ENCODE data around the gene SIL1.
"Not testable (repeated sequence)": the region's sequence is repeated elsewhere in the genome, so short reads cannot be mapped to it uniquely, and the experiment has no call there.

SIL1 gene

DNA sequence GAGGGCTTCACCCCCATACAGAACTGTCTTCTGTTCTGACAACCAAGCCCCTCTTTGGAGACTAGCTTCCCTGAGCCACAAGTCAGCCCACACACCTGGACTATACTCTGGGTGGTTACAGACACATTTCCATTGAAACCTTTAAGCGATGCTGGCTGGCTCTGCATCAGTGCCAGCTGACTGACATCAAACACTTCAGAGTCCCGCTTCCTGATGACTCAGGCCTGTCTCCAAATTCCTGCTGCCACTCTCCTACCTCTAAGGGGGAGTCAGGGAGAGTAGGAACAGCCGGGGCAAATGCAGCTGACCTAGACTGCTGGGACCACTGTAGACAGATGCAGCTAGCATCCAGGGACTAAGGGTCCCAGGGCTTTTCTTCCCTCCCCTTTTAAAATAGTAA lies 59.4 kb downstream of the SIL1 start:
- no peak for DNase-seq (ENCODE audit: low read depth)

DNA sequence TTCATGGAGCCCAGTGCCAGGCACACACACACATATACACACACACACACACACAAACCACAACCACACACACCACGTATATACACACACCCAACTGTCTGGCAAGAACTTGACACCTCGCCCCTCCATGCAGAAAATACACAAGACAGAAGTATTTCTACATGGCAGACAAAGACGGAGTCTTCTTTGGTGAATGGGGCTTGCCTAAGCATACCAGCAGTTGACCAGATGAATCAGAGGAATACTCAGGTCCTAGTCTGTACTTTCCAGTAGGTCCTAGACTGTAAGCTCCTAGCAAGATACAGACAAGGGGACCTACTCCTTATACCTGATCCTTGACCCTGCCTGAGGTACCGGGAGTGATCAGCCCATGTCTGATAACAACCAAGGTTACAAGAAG lies 60.1 kb downstream of the SIL1 start:
- no peak for DNase-seq (ENCODE audit: low read depth)

DNA sequence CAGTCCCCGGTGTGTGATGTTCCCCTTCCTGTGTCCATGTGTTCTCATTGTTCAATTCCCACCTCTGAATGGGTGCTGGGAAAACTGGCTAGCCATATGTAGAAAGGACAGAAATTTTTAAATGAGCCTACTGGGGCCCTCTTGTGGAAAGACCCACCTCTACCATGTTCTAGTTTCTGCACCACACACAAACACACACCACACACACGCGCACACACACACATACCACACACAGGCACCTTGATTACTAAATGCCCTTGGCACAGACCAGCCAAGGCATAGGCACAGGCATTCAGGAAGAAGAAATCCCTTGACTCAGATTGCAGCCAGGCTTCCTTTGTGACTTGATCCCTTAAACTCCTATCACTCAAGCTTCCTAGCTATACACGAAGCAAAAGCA lies 60.5 kb downstream of the SIL1 start:
- DNase-seq (ENCODE audit: low read depth): no peak

DNA sequence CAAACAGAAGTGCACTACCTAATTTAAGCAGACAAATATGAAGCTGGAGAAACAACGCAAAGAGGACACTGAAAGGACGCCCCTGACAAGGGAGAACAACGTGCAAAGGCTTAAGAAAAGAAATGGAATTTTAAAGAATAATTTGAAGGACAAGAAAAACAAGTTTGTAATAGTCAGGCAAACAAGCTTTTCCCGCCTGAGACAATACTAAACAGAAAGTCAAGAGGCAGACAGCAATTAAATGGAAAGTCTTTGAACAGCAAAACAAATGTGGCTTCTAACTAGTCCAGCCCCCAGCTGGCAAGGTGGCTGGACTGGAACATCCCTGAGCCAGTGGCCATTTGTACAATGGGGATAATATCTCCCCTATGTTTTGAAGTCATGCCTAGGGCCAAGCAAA lies 63.3 kb downstream of the SIL1 start:
- DNase-seq (ENCODE audit: low read depth): no peak

DNA sequence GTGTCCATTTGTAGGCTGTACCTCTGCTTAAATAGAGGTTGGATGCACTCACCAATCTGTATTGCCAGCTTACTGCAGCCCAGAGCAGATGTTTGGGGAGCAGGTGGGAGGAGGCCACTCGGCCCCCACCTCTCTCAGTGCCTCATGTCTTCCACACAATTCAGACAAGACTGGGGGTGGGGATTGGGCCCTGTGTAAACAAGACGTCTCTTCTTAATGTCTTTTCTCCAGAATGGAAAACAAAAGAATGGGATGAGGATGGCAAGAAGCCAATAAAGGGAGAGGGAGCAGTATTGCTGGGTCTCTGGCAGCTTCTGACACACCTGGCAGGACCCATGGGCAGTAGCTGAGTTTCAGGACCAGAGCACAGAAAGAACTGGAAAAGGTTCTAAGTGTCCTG lies 64.9 kb downstream of the SIL1 start:
- no peak for DNase-seq (ENCODE audit: low read depth)

DNA sequence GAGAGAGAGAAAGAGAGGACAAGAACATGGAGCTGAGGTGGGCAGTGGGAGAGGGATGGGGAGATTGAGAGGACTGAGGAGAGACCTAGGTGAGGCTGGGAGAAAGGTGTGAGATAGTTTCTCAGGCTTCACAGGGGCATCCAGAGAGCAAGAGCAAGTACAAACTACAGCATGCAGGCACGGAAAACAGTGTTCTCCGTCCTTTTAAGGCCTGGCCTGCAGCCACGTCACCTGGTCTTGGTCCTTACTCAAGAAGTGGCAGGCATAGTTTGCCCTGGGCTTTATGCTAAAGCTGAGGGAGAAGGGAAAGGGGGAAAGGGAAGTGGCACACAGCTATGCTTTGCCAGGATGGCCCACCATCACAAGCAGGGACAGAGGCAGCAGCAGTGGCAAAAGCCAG lies 65.7 kb downstream of the SIL1 start:
- DNase-seq (ENCODE audit: low read depth): no peak

DNA sequence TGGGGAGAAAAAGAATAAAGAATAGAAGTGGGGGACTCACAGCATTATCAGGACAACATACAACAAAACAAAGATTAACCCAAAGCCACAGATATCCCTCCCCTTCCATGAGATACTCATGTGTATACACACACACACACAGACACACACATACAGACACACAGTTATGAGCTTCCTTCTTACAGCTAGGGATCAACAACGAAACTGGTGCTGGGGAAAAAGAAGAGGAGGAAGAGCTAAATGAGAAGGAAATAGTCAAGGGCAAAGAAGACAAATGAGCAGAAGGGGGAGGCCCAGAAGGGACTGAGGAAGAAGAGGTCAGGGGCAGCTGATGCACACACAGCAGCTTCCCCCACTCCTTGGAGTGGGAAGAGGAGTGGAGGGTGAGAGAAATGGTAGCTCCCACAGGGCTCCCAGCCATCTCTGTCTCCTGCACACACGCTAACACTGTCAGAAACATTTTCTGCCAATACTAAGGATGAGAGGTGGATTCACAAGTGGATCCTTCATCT lies 66.2 kb downstream of the SIL1 start:
- no peak for DNase-seq (ENCODE audit: low read depth)

DNA sequence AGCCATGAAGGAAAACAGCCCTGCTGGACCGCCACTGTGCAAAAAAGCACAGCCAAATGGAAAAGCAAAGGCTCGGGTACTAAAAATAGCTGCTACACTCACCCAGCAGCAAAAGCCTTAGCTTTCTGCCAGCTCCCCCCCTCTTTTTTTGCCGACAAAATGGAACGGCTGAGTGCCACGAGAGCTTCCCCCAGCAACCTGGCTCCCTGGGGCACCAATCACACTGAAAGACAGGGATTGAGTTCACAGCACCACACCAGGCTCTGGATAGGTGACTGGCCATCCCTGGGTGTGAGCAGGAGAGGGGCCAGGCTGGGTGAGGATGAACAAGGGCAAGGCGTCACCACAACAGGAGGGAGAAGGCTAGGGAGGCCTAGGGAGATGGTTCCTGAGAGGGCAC lies 66.7 kb downstream of the SIL1 start:
- DNase-seq (ENCODE audit: low read depth): no peak

DNA sequence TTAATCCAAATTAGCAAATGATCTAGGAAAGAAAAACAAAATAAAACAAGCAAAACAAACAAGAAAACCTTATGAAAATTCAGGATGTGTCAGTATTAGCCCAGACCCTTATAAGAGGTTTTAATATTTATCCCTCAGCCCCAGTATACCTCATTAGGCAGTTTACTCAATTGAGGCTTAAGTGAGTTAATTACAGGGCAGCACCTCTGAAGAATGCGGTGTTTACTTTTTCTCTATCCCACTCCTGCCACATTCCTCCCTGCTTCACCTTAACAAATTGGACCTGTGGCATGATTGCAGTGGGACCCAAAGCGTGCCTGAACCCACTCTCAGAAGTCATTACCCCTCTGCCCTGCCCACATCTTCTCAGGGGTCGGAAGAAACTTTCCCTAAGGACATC lies 67.1 kb downstream of the SIL1 start:
- DNase-seq (ENCODE audit: low read depth): no peak

DNA sequence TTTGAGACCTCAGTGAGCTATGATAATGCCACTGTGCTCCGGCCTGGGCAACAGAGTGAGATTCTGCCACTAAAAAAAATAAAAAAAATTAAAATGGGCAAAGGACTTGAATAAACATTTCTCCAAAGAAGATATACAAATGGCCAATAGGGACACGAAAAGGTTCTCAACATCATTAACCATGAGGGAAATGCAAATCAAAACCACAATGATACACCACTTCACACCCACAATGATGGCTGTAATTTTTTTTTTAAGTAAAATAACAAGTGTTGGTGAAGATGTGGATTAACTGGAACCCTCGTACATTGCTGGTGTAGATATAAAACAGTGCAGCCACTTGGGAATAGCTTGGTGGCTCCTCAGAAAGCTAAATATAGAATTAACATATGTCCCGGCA lies 68.0 kb downstream of the SIL1 start:
- no peak for DNase-seq (ENCODE audit: low read depth)

DNA sequence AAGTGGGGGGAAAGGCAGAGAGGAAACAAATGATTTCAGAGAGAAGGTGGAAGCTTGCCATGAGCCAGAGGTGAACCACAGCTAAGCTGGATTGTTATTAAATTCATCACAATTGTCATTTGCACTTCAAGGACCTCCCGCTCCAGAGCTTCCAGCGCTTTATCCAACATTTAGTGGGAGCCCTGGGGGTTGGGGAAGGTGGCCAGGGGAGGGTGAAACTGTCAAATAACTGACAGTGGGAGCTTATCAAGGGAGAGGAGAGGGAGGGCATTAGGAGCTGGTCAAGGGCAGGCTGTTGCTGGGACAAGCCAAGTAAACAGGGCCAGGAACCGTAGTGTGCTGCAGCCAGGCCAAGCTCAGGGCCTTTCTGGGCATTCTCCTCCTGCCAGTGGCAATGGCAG lies 71.5 kb downstream of the SIL1 start:
- no peak for DNase-seq (ENCODE audit: low read depth)

DNA sequence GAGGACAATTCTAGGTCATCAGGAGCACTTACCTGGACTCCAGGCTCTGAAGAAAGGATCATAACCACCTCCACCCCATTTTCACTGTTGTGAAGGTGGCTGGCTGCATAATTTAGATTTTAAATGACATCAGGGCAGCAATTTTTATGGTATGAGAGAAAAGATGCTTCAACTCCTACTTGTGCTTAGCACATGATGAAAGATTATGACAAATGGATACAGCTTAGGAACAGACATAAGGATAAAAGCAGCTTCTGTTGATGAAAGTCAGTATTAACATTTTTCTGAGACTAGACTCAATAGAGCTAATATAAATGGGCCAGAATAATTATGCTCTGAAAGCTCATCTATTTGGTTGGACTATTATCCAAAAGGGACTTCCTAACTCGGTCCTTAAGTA lies 72.2 kb downstream of the SIL1 start:
- no peak for DNase-seq (ENCODE audit: low read depth)

DNA sequence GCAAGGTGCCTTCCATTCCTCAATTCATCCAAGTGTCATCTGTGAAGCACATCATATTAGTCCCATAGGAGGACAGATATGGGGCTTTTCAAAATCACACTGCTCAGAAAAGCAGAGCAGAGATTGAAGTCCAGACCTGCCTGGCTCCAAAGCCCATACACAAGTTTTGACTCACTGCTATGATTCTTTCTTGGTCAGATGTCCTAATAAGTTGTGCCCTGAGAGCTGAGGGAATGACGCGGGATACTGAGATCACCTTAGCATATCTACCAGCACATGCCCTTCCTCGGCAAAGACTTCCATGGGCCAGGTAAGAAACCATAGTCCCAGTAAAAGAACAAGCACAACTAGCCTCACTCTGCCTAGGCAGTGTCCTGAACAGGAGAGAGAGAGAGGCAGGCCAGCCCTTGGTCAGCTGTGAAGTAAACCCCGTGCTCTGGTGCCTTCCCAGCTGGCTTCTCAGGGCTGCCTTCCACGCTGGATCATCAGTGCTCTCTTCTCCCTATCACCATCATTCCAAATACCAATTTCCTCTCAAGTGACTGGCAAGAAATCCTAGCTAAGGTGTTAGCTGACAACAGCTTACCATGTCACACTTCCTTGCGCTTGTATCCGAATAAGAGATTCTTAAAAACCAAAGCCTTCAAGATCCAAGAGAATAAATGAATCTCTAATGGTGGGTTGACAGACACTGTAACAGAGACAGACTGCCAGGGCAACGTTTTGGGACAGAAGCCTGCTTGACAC lies 73.2 kb downstream of the SIL1 start:
- DNase-seq (ENCODE audit: low read depth): no peak

DNA sequence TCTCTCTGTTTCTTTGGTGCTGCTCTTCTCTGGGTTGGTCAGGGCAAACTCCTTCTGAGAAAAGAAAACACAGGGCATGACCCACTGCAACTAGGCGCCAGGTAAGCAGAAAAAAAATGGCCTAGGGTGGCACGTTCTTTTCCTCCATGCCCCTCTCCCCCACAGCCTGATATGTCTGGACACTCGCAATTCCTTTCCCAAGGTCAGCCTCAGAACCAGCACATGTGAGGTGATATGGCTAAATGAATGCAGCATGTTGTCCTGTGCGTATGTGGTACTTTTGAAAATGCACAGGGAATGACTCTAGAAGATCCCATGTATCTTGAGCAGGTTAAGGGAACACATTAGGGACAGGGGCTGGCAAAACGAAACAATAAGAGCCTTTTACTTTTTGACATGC lies 77.0 kb downstream of the SIL1 start:
- no peak for DNase-seq (ENCODE audit: low read depth)

DNA sequence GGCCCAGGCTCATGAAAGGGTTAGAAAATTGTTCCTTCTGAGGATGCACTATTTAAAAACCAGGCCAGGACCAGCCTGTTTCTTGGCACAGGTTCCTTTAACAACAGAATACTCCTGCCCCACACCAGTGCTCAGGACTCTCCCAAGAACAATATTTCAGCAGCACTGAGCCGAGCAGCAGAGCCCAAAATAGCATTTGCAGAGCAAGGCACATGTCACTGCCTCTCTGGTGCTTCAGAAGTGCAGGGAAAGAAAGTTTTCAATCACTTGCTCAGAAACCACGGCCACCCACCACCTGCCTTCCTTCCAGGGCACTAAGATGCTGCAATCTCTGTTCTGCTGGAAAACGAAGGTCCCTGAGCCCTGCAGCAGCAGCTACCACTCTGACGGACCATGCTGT lies 77.6 kb downstream of the SIL1 start:
- DNase-seq (ENCODE audit: low read depth): no peak

DNA sequence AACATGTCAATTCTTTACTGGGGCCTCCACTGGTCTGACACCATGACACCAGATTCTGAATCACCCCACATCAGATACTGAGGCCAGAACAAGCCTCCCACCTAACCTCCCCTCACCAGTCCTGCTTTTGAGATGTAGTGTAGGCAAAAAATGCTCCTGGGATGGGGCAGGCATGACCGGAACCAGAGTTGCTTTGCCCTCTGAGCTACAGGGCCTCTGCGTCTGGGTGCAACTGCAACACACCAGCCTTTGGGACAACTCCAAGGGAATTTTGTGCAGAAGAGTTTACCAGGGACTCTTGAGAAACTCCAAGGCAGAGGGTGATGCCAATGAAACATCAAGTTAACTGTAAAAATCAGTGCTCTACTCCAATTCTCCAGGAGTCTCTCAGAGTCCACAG lies 79.4 kb downstream of the SIL1 start:
- DNase-seq (ENCODE audit: low read depth): no peak

DNA sequence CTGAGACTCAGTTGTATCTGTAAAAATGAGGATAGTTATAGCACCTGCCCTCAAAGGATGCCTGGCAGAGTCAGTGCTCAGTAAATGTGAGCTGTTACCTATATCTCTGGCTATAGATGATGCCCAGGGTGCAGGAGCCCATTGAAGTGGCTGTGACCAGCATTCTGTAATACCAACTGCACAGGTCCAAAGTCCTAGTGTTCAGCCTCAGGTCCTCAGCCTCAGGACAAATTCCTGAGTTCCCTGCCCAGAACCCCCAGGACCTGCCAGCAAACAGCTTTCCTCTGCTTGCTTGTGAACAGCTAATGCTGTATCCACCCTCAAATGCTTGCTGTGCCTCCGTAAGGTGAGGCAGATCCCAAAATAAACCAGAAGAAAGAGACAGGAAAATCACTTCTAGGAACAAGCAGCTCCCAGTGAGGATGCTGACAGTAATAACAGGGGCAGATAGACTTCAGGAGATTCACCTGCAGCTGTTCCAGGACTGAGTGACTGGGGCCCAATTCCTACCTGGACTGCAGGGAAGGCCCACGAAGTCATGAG lies 80.8 kb downstream of the SIL1 start:
- DNase-seq (ENCODE audit: low read depth): no peak

DNA sequence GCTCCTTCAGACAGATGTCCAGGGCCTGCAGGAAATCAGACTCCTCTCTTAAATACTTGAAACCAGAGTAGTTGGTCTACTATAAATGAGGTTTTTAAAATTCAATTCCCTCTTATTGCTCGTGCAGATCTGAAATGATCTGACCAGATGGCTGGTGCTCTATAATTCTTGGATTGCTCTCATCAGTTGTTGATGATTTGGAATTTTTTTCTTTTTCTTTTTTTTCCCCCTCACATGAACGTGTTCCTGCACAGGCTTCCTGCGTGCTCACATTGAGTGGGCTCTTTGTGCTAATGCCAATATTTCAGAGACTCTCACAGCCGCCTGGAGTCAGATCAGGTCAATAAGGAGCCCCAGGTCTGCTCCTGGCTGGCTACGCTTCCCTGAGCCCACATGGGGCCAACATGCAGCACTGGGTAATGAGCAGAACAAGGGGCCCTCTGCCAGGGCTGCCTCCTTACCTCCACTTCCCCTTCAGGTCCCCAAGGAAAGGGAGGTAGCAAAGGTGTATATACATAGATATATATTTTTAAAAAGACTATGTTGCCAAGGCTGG lies 82.0 kb downstream of the SIL1 start:
- DNase-seq (ENCODE audit: low read depth): no peak

DNA sequence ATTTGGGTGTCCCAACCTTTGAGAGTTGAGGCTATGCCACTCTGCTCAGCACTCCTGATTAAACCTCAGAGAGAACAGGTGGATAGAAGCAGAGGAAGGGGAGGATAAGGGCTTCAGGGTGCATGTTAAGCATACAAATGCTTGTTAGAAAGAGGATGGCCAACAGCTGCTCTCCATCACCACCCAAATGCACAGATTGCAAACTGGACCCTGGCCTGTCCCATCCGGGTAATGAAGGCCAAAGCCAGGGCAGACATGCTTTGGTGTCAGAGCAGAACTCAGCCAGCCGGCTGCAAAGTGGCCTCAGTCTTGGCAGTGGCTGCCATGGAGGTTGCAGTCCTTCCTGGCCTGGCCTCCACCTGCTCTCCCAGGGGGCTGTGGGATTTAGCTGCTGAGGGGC lies 84.3 kb downstream of the SIL1 start:
- DNase-seq (ENCODE audit: low read depth): no peak

DNA sequence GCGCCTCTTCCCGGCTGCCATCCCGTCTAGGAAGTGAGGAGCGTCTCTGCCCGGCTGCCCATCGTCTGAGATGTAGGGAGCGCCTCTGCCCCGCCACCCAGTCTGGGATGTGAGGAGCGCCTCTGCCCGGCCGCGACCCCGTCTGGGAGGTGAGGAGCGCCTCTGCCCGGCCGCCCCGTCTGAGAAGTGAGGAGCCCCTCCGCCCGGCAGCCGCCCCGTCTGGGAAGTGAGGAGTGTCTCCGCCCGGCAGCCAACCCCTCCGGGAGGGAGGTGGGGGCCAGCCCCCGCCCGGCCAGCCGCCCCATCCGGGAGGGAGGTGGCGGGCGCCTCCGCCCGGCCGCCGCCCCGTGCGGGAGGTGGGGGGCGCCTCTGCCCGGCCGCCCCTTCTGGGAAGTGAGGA lies 85.8 kb downstream of the SIL1 start:
- not testable (repeated sequence) for DNase-seq (ENCODE audit: low read depth)

DNA sequence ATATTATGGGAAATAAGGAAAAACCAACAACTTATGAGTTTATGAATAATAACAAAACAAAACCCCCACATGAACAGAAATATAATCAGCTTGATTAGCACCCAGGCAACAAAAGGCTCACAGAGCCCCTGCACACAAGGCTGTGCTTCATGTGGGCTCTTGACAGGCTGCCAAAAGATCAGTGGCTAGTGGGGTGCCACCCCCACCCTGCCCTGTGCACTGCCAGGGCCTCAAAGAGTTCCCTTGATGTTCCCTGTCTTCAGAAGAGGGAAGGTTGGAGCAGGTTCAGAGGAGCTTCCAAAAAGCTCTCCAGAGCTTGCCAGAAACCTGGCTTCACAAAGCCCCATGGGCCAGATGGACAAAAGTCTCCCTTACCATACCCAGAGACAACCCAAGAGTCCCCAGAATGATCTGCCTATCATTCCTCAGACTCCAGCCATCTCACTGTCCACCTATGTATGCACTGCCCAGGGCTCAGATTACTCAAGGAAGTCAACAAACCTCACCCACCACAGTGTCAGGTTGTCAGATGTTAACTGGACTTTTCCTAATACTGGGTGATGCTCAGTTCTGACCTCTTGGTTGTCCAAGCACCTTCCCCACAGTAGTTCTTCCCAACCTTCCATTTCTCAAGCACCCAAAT lies 87.5 kb downstream of the SIL1 start:
- no peak for DNase-seq (ENCODE audit: low read depth)

DNA sequence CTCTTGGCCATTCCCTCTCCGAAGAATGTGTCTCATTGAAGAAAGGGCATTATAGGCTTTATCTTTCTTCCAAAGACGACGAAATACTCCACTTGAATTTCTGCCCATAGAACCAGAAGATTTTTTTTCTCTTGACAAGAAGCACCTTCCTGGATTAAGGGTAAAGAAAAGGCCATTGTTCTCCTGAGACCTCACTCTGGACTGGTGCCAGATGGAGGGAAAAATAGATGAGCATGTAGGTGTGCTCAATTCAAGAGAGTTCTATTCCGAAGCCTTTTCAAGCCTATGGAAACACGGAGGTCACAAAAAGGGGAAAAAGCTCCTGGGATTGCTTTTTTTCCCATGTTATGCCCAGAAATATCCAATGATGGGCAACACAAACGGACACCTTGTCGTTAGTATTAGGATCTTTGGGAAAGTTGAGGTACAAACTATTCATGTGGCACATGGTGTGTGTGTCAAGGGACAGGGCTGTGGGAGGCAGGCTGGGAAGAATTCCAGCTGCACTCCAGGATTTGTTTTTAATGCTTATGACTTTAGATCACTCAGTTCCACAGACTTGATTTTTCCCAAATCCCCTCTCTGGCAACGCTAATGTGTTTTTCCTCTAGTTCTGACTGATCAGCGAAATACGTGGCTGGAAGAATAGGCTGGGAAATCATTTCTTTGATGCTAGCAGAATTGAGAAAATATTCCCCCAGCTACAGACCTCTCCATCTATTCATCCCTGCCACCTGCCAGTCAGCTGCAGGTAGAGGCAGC lies 89.9 kb downstream of the SIL1 start:
- DNase-seq (ENCODE audit: low read depth): no peak
